Raji (cell line): ENCODE data around the gene HDGFL2.
A peak's percentile ranks its signal among the peaks of the same experiment; 100 is the strongest.

Source experiments
- POLR2A ChIP-seq: IDR thresholded peaks from 2 replicates; pipeline ENCODE4 v1.6.1; 2011; ENCODE audit warnings: low read depth, low read length, control low read depth; ENCODE audit not compliant: insufficient read depth

HDGFL2 gene

GRCh38 chr19:4538601-4538954 is 66.5 kb downstream of the HDGFL2 start:
- TF ChIP-seq POLR2A: no peak

- TF ChIP-seq POLR2A: no peak
Measured at GRCh38 chr19:4539169-4539692, 67.1 kb downstream of the HDGFL2 start.

- 0 out of 2 replicates have a peak, but pooled peaks have one; percentile 17 for TF ChIP-seq POLR2A
Measured at GRCh38 chr19:4539693-4540581, 67.8 kb downstream of the HDGFL2 start, which contains the start of gene LRG1. TSS of gene LRG1 (minus strand) at chr19:4540036. CDS start at chr19:4540013, 23 bp downstream.

GRCh38 chr19:4541114-4541805 is 69.2 kb downstream of the HDGFL2 start:
- TF ChIP-seq POLR2A: no peak

GRCh38 chr19:4542896-4543841 is 71.1 kb downstream of the HDGFL2 start:
- TF ChIP-seq POLR2A: no peak

- no peak for TF ChIP-seq POLR2A
Measured at GRCh38 chr19:4543842-4544647, 71.9 kb downstream of the HDGFL2 start.

GRCh38 chr19:4547303-4548237 is 75.5 kb downstream of the HDGFL2 start:
- no peak for TF ChIP-seq POLR2A

GRCh38 chr19:4548238-4548584 is 76.1 kb downstream of the HDGFL2 start:
- no peak for TF ChIP-seq POLR2A

- no peak for TF ChIP-seq POLR2A
Measured at GRCh38 chr19:4550018-4550417, 77.9 kb downstream of the HDGFL2 start.

GRCh38 chr19:4550479-4551050 is 78.5 kb downstream of the HDGFL2 start:
- TF ChIP-seq POLR2A: no peak
